Suprapubic skin (tissue), 3 donors: ENCODE results near the gene PAK5.

ENCODE experiments used
- CTCF ChIP-seq, 2 donors: fragments of 200-600 bp in 1 of 2; fragments of 450-650 bp in 1 of 2; sonication (generic) in 1 of 2; IDR thresholded peaks; one replicate each; pipeline ENCODE4 v1.5.1; 2016 to 2019; ENCODE audit warnings: antibody characterized with exemption in 2 of 2, mild to moderate bottlenecking in 1 of 2, moderate library complexity in 1 of 2
- POLR2AphosphoS5 ChIP-seq, 3 donors: sonication (generic); formaldehyde crosslinking; IDR thresholded peaks; one replicate each; pipeline ENCODE4 v1.6.1; 2017; ENCODE audit warnings: antibody characterized with exemption in 3 of 3

- TF ChIP-seq CTCF (IDR thresholded peaks at IDR 0.05) (no peak), POLR2AphosphoS5 (IDR thresholded peaks at IDR 0.05) (no peak)
These were observed 304.9 kb downstream of the PAK5 start for GRCh38 chr20:9534025-9534424.
